SK-N-SH (cell line): ENCODE results near the gene PTPN14.

Experiments used
- CTCF ChIP-seq: fragments of 200-600 bp; sonication (generic); IDR thresholded peaks from 2 replicates; pipeline ENCODE4 v1.6.1; 2017; ENCODE audit warnings: antibody characterized with exemption, mild to moderate bottlenecking, moderate library complexity
- GABPA ChIP-seq: IDR thresholded peaks from 2 replicates; pipeline ENCODE4 v1.4.0; 2012; ENCODE audit warnings: low read depth, mild to moderate bottlenecking
- IRF3 ChIP-seq: fragments of 150-350 bp; IDR thresholded peaks from 2 replicates; pipeline ENCODE4 v1.6.1; 2016; ENCODE audit warnings: mild to moderate bottlenecking, low read depth, low read length
- MEF2A ChIP-seq: IDR thresholded peaks from 2 replicates; pipeline ENCODE4 v1.4.0; 2012; ENCODE audit warnings: low read depth, borderline replicate concordance
- RAD21 ChIP-seq: IDR thresholded peaks from 2 replicates; pipeline ENCODE4 v1.6.1; 2012; ENCODE audit warnings: mild to moderate bottlenecking, low read length

- no peak for TF ChIP-seq GABPA
- TF ChIP-seq MEF2A: no peak
- TF ChIP-seq RAD21: peak; percentile 7; the same call in 1 of the 2 replicates
- TF ChIP-seq CTCF: no peak
- no peak for TF ChIP-seq IRF3
These were observed 196.8 kb downstream of the PTPN14 start for GRCh38 chr1:214354440-214355148.
